EL (cell line): Measurements from ENCODE around the gene CRYBB2.
"Not testable (repeated sequence)": the region's sequence is repeated elsewhere in the genome, so short reads cannot be mapped to it uniquely, and the experiment has no call there.

Experiments used
- DNase-seq: peaks from one replicate; pipeline ENCODE4 v3.0.0-alpha.2; 2016

The CRYBB2 gene

DNA sequence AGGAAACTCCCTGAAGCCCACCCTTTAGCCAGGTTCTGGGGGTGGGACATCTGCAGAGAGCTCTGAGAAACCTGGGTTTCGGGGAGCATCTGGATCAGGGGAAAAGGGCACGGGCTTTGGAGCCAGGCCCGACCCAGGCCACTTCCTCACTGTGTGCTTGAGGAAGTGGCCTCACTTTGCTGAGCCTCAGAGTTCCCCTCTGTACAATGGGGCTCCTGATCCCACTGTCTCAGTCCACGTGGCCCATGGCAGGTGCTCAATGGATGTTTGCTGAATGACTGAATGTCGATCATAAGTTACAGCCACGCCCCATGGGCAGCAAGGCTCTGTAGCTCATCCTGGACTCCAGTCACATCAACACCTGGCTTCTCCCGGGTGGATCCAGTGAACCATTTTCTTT, 18.5 kb upstream of the CRYBB2 start:
- DNase-seq: no peak

DNA sequence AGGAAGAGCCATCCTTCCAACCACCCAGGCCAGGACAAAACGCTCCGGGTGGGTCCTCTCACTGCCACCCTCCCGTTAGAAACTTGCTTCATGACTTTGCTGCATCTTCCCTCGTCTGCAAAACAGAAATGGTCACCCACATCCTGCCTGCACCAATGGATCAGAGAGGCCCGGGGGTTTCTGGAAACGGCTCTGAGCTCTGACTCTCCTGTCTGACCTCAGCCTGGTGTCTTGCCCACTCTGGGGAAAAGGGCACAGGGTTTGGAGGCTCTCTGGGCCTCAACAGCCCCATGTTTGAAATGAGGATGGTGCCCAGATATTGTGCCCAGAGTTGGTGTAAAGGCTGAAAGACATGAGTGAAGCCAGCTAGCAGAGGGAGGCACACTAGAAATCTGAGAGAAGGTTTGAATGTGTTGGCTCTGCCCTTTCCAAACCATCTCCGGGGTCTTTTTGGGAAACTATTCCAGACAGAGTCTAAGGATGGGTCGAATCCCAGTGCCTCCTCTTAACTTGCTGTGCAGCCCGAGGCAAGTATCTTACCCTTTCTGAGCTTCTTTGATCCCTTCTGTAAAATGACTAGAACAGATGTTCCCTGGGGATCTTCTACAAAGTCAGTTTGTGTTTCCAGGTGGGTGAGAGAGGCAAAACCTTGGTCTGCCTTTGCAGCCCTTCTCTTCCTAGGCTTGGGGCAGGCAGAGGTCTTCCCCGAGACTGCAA, 17.7 kb upstream of the CRYBB2 start:
- no peak for DNase-seq

DNA sequence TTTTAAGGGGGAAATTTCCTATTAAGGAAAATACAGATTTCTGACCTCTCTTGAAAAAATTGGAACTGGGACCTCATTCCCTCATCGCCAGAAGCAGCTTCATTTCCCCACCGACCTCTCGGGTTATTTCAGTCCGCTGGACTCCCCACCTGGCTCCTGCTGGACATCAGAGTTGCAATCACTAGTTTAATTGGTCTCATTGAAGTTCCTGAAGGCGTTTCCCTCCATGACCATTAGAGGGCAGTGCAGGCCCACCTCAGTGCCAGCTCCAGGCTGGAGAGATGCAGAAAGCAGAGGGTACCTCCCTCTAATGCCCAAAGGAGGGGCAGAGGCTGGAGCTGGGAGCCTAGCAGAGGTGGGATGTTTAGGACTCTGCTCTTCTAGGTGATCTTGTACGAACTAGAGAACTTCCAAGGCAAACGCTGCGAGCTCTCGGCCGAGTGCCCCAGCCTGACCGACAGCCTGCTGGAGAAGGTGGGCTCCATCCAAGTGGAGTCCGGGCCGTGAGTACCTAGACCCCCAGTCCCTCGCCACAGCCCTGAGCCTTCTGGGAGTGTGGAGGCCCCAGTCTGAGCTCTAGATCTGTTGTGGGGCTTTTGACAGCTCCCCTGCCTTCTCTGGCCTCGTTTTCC, 17.0 kb upstream of the CRYBB2 start:
- peak; percentile 52 for DNase-seq

DNA sequence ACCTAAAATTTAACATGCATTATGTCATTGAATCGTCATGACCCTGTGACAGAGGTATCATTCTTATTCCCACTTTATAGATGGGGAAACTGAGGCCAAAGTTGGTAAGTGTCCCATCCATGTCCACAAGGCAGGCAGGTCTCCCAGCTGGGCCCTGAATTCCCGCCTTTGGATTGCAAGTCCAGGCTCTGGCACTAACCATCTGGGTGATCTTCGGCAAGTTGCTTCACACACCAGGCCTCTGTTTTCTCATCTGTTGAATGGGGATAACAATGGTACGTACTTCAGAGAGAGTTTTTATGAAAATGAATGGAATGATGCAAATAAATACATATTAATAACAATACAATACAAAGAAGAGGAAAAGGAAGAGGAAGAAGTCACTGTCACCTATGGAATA, 16.4 kb upstream of the CRYBB2 start:
- no peak for DNase-seq

DNA sequence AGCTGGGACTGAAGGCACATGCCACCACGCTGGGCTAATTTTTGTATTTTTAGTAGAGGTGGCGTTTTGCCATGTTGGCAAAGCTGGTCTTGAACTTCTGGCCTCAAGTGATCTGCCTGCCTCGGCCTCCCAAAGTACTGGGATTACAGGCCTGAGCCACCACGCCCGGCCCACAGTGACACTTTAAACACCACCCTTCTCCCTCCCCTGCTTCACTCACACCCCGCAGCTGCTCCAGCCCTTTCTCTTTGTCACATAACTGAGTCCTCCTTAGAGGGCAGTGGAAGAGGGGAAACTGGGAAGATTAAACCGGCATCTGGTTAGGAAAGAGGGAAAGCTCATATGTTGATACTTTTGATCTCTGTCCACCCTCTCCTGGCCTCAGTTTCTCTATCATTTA, 14.9 kb upstream of the CRYBB2 start:
- not testable (repeated sequence) for DNase-seq

DNA sequence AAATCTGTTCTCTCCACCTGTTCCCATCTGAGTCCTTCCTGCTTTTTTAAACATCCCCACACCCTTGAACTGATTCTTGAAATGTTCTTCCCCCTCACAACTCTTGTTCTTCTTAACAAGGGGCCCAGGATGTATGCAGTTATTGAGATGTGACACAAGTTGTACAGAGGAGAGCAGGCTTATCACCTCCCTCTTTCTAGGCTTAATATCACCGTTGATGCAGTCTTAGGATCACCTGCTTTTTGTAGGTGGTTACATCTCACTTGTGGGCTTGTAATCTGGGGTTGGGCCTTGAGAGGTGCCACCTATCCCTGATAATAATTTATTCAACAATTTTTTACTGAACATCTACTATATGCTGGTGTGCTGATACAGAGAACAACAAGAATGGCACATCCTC, 13.6 kb upstream of the CRYBB2 start:
- no peak for DNase-seq

DNA sequence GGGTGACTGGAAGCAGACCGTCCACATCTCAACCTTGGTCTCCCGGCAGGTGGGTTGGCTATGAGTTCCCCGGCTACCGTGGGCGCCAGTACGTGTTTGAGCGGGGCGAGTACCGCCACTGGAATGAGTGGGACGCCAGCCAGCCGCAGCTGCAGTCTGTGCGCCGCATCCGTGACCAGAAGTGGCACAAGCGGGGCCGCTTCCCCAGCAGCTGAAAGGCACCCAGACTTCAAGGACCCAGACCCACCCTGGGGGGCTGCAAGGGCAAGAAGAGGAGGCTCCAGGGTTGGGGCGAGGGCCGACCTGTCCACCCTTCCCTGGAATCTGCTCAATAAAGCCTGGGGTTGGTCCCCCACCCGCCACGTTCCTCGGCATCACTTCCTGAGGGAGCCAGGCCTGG, 12.4 kb upstream of the CRYBB2 start:
- no peak for DNase-seq

DNA sequence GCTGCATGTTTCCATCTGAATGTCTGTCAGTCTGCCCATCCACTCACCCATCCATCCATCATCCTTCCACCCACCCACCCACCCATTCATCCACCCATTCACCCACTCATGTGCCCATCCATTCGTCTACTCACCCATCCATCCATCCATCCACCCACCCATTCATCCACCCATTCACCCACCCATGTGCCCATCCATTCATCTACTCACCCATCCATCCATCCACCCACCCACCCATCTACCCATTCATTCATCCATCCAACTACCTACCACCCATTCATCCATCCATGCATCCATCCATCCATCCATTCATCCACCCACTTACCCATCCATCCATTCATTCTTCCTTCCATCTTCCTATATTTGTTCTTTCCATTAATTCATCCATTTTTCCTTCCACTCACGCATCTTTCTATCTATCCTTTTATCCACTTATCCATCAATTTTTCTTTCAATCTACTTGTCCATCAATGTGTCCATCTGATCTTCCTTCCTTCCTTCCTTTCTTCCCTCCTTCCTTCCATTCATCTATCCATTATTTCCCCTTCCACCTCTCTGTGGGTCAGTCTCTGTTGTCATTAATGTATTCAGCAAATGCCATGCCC, 11.8 kb upstream of the CRYBB2 start:
- DNase-seq: no peak

DNA sequence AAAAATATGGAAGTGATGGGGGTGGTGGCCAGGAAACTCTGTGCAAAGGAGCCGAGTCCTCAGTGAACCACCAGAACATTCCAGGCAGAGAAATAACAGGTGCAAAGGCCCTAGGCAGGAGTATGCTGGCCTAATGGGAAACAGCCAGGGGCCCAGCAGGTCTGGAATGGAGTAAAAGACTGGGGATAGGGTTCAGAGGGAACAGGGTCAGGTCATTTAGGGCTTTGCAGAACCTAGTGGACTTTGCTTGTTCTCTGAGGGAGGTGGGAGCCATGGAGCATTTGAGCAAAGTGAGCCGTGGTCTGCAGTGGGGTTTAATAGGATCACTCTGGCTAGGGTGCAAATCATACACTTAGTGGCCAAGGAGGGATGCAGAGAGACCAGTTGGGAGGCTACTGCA, 11.1 kb upstream of the CRYBB2 start:
- no peak for DNase-seq

DNA sequence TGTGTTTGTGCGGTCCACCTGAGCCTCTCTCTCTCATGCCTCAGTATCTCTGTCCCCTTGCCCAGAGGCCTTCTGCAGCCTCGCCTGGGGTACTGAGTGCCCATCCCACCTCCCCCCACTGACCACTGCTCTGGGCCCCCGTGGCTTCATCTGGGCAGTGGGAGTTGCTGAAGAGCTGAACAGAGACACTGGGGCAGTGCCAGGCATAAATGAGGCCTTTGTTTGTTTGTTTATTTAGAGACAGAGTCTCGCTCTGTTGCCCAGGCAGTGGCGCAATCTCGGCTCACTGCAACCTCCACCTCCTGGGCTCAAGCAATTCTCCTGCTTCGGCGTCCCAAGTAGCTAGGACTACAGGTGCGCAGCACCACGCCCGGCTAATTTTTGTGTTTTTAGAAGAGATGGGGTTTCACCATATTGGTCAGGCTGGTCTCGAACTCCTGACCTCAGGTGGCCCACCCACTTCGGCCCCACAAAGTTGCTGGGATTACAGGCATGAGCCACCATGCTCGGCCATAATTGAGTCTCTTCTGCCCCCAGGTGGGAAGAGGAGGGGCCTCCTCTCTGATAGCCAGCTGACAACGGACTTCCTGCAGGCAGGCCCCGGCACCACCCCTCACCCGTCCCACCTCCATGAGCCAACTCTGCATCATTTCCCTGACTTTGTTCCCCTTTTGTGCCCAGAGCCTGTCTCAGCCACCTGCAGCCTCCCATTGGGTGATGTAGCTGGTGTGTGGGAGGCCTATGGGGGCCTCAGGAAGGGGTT, 10.5 kb upstream of the CRYBB2 start:
- DNase-seq: no peak

DNA sequence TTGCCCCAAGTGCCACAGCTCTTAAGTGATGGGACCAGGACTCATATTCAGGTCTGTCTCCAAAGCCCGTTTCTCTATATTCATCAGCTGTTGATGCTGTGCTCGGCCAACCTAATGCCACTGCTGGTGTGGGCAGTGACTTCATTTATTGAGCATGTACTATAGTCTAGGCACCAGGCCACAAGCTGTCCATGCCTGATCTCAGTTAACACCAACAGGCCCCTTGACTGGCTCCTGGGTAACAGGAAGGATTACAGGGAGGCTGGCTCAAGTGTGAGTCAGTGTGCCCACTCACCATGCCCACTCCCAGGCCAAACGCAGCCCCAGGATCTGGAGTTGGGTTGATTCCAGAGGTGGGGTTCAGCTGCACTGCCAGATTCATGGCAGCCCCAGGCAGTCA, 8.6 kb upstream of the CRYBB2 start:
- no peak for DNase-seq

DNA sequence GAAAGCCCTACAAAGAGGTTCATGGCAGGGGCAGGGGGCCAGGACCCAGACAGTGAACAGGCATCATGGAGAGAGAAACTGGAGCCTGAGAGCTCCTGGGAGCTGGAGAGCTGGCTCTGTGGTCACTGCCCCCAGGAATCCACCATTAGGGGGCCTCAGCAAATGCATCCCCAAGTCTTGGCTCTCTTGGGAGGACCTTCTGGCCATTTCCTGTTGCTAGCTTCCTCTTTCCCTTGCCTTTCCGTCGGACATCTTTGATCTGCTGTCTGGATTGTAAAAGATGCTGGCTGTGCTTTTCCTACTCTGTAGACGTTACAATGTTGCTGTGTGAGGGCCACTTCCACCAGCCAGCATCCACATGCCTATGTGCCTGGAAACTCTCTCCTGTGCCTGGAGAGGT, 7.1 kb upstream of the CRYBB2 start:
- DNase-seq: no peak

DNA sequence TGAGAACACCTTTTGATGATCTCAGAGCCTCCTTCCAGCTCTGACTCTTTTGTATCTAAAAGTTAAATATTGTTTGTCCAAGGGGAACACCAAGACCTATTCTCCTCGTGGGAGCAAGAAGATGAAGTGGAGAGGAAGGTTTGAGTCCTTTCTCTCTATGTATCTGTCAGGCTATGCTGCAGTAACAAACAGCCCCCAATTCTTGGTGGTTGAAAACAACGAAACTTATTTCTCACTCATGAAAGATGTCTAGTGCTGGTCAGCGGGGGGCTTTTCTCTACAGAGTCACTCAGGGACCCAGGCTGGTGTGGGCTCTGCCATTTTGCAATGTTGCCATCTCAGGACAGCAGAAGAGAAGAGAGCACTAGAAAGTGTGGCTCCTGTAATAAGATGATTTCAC, 6.2 kb upstream of the CRYBB2 start:
- no peak for DNase-seq

DNA sequence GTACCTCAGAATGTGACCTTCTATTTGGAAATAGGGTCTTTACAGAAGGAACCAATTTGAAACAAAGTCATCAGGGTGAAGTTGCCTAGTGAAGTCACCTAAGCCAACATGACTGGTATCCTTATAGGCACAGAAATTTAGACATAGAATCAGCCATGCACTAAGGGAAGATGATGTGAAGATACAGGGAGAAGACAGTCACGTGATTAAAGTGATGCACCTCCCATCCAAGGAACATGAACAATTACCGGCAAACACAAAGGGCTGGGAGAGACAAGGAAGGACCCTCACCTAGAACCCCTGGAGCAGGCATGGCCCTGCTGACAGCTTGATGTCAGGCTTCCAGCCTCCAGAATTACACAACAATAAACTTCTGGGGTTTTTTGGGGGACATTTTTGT, 3.2 kb upstream of the CRYBB2 start:
- no peak for DNase-seq

DNA sequence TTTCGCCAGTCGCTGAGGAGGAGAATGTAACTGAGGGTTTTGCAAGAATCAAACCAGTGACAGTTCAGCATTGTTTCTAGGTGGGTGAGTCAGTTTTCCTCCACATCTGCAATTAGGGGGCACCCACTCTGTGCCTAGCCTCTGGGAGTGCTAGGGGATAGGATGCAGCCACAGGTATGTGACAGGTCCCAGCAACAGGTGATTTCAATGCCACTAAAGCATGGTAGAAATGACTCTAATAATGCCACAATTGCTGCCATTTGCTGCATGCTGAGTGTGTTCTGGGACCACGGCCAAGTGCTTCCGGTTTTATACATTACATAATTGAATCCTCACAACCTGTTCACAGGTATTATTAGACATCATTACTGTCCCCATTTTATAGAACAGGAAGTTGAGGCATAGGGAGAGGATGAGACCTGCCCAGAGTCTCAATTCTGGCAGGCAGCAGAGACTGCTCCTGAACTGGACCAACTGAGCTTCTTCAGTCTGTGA, 556 bp downstream of the CRYBB2 start:
- no peak for DNase-seq

DNA sequence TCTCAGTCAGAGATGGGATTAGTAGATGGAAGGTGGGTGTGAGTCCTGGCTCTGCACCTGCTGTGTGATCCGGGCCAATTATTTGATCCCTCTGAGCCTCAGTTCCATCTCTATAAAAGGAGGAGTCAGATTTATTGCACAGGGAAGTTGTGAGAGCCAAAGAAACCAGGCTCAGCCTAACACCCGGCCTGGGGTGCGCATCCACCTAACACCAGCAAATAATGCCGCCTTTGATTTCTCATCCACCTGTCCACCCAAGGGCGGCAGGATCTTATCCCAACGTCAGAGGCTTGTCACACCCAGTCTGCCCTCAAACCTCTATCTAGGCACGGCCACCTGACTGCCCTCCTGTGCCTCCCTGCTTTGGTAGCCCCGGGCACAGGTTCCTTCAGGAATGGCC, 2.4 kb downstream of the CRYBB2 start:
- no peak for DNase-seq

DNA sequence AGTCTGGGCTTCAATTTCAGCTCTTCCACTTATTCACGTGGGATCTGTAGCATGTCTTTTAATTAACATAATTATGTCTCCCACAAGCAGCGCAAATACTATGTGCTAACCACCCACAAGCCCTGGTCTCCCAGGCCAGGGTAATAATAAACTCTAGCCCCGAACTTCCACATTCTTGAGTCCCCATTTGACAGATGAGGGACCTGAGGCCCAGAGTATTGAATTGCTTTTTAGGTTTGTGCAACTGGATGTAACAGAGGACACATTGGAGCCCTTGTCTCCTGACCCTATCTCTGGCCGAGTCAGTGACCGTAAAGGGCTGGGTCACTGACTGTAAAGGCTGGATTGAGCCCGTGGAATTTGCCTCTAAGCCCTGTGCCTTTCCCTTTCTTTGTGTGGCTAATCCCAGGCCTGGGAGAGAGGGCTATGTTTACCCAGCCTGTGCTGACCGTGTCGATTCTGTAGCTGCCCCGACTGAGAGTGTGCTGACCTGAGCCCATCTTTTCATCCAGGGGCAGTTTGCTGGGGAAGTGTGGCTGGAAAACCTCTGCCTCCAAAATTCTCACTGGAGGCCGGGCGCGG, 3.9 kb downstream of the CRYBB2 start:
- no peak for DNase-seq

DNA sequence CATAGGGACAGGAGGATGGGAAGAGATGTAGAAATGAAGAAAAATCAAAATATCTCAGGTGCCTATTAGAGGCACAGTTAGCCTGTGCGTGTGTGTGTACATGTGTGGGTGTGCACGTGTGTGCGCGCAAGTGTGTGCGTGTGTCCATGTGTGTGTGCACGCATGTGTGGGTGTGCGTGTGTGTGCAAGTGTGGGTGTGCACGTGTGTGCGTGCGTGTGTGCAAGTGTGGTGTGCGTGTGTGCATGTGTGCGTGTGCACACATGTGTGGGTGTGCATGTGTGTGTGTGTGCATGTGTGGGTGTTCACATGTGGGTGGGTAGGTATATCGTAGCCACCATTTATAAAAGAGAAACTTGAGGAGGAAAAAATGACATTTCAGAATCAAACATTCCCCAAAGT, 9.4 kb downstream of the CRYBB2 start:
- no peak for DNase-seq

DNA sequence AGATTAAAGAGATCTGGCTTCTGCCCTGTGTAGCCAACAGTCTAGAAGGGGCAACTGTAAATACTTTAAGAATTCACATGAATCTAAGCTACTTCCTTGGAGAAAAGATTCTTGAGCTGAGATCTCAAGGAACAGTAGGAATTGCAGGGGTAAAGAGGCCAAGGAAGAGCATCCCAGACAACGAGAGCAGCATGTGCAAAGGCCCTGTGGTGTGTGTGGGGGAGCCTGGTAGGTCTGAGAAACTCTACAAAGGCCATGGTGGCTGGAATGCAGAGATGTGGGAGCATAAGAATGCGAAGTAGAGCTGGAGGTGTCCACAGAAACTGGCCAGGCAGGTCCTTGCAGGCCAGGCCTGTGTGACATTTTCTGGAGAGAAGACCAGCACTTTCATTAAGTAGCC, 11.3 kb downstream of the CRYBB2 start:
- not testable (repeated sequence) for DNase-seq

DNA sequence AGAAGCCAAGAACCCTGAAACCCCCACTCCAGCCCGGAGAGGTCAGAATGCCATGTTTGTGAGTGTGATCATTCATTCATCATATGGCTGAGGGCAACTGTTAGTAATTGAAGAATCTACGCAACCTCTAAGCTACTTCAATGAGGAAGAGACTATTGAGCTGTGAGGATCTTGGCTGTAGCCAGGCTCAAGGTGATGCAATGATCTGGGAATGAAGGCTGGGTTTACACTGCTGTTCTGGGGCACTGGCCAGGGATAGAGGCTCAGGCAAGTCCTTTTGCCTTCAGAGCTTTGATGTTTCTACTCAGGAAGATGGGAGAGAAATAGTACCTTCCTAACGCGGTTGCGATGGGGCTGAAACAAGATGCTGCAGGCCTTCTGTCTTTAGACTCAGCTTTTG, 12.9 kb downstream of the CRYBB2 start:
- DNase-seq: no peak

DNA sequence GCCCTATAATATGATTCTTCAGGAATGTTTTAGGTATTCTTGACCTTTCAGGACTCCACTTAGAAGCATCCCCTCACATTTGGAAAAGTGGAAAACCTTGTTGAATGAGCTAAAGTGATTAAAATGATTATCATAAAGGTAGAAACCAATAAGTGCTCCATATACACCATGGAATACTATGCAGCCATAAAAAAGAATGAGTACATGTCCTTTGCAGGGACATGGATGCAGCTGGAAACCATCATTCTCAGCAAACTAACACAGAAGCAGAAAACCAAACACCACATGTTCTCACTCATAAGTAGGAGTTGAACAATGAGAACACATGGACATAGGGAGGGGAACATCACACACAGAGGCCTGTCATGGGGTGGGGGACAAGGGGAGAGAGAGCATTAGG, 14.3 kb downstream of the CRYBB2 start:
- not testable (repeated sequence) for DNase-seq

DNA sequence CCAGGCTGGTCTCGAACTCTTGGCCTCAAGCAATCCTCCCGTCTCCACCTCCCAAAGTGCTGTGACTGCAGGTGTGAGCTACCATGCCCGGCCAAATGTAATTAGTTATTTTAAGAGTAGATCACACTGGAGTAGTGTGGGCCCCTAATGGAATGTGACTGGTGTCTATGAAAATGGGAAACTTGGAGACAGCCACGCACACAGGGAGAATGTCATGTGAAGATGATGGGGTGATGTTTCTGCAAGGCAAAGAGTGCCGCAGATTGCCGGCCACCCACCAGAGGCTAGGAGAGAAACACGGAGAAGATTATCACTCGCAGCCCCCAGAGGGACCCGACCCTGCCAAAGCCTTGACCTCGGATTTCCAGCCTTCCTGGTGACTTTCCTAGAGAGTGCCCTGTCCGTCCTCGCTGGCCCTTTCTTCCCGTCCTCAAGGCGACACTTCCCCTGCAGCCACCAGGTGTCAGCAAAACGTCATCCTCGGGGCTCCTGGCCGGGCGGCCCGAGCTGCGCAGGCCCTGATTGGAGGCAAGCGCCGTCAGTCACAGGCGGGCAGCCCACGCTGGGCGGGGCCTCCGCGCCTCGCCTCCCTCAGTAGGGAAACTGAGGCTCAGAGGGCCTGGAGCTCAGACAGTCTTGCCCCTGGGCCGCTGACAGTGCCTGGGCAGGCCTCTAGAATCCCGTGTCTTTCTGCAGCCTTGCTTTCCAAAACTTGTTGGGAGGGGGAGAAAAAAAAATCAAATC, 16.3 kb downstream of the CRYBB2 start:
- DNase-seq: peak; percentile 65

DNA sequence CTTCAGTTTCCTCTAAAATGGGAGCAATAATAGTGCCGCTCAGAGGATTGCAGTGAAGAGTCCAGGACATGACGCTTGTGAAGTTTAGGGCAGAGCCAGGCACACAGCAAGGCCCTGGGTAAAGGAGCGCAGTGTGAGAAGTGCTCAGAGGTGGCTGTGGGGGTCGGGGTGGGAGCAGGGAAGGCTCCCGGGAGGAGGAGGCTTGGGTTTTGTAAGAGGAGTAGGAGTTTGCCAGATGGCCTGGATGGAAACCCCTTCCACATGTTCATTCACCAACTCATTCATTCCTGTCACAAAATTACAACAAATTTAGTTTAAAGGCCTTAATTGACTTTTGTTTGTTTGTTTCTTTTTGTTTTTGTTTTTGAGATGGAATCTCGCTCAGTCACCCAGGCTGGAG, 17.0 kb downstream of the CRYBB2 start:
- no peak for DNase-seq
